Small intestine (tissue), 7 donors: ENCODE measurements around the gene RPS6KA2. TPM values are rescaled to one million over a fixed set of nuclear protein-coding genes. Genes with fewer than 3 reads are reported as not detected.

Experiments
- DNase-seq, 2 donors: peaks; one replicate each; pipeline versions ENCODE4 v3.0.0 to v3.0.0-alpha.2; 2013
- FAIRE-seq: peaks from 2 replicates; lab custom pipeline; 2012; peaks lifted over from hg19 to GRCh38; lab: Jason Lieb, UNC
- H3K27ac ChIP-seq, 3 donors: one replicate each; pipeline ENCODE4 v1.5.1; 2013; ENCODE audit warnings: low read length in 2 of 3, mild to moderate bottlenecking in 2 of 3, control low read depth in 1 of 3, inconsistent platforms in 1 of 3, low read depth in 1 of 3, moderate library complexity in 1 of 3
- H3K27me3 ChIP-seq, 3 donors: one replicate each; pipeline ENCODE4 v1.6.1; 2013; ENCODE audit warnings: low read length in 3 of 3, inconsistent platforms in 1 of 3; ENCODE audit not compliant: control insufficient read depth in 3 of 3, insufficient read depth in 3 of 3
- H3K36me3 ChIP-seq, 3 donors: one replicate each; pipeline ENCODE4 v1.6.1; 2013; ENCODE audit warnings: low read length in 3 of 3, inconsistent platforms in 1 of 3, low read depth in 1 of 3, mild to moderate bottlenecking in 1 of 3, moderate library complexity in 1 of 3; ENCODE audit not compliant: control insufficient read depth in 3 of 3, insufficient read depth in 2 of 3
- H3K4me1 ChIP-seq, 3 donors: one replicate each; pipeline ENCODE4 v1.6.1; 2013; ENCODE audit warnings: low read length in 2 of 3, inconsistent platforms in 1 of 3, low read depth in 1 of 3, mild to moderate bottlenecking in 1 of 3, moderate library complexity in 1 of 3; ENCODE audit not compliant: control insufficient read depth in 3 of 3, insufficient read depth in 2 of 3
- H3K4me3 ChIP-seq, 3 donors: one replicate each; pipeline ENCODE4 v1.5.1; 2013; ENCODE audit warnings: low read length in 3 of 3, control low read depth in 1 of 3, inconsistent platforms in 1 of 3, low read depth in 1 of 3, mild to moderate bottlenecking in 1 of 3, moderate library complexity in 1 of 3
- H3K9me3 ChIP-seq, 2 donors: one replicate each; pipeline ENCODE4 v1.6.1; 2013; ENCODE audit warnings: low read depth in 1 of 2, low read length in 1 of 2; ENCODE audit not compliant: control insufficient read depth in 2 of 2, insufficient read depth in 1 of 2
- WGBS, 3 donors: extraction: QIAGEN DNeasy Blood & Tissue Kit; methylation state at CpG; one replicate each; pipeline ENCODE4 v1.1.7; 2013; 5-methylcytosine and 5-hydroxymethylcytosine counted together
- polyA plus RNA-seq, 4 donors: library from polyadenylated mRNA; stranded (reverse) in 3 of 4; unstranded in 1 of 4; fragments of 200-250 nt in 3 of 4; fragments of 120-200 nt in 1 of 4; gene quantifications; one replicate each; pipeline versions ENCODE4 v1.2.1 to v1.2.3, GENCODE V29; 2013
- donor health status: healthy with polysubstance abuse.
- donor health status: control.
- donor health status: control.
- donor health status: Bipolar disorder and iron deficiency.
- donor health status: healthy.

The RPS6KA2 gene
- polyA plus RNA-seq, 4 donors, result 3.1 to 21.9 (median 7.3) TPM

GRCh38 chr6:166670894-166671293, 43.8 kb upstream of the RPS6KA2 start:
- H3K9me3 ChIP-seq, result peaks cover 0 to 7% of the 10 kb centered on the region in 2 donors
- no peak overlapping the region for H3K4me3 ChIP-seq
- FAIRE-seq, result no peak

GRCh38 chr6:166670013-166670412, 43.0 kb upstream of the RPS6KA2 start:
- FAIRE-seq, result no peak
- Histone ChIP-seq H3K4me1 (peaks cover 0 to 6% (median 0%) of the 10 kb centered on the region in 3 donors), H3K27ac (no peak overlapping the region), H3K4me3 (no peak overlapping the region), H3K36me3 (no peaks in the 10 kb centered on the region), H3K9me3 (peaks cover 0 to 7% of the 10 kb centered on the region in 2 donors), H3K27me3 (peaks cover 0 to 16% (median 3%) of the 10 kb centered on the region in 3 donors)
- 96 to 97% (median 96%) methylated on average over 9 of the region's 9 CpGs for WGBS, 3 donors
- no peak for DNase-seq

More at GRCh38 chr6:166670894-166671293, 43.8 kb upstream of the RPS6KA2 start:
- DNase-seq, result no peak
- H3K27me3 ChIP-seq, result peaks cover 0 to 14% (median 3%) of the 10 kb centered on the region in 3 donors
- peaks cover 0 to 6% (median 0%) of the 10 kb centered on the region in 3 donors for H3K4me1 ChIP-seq
- H3K36me3 ChIP-seq, result no peaks in the 10 kb centered on the region
- no peak overlapping the region for H3K27ac ChIP-seq
- 87 to 92% (median 88%) methylated on average over 5 of the region's 5 CpGs for whole genome bisulfite sequencing, 3 donors

DNA sequence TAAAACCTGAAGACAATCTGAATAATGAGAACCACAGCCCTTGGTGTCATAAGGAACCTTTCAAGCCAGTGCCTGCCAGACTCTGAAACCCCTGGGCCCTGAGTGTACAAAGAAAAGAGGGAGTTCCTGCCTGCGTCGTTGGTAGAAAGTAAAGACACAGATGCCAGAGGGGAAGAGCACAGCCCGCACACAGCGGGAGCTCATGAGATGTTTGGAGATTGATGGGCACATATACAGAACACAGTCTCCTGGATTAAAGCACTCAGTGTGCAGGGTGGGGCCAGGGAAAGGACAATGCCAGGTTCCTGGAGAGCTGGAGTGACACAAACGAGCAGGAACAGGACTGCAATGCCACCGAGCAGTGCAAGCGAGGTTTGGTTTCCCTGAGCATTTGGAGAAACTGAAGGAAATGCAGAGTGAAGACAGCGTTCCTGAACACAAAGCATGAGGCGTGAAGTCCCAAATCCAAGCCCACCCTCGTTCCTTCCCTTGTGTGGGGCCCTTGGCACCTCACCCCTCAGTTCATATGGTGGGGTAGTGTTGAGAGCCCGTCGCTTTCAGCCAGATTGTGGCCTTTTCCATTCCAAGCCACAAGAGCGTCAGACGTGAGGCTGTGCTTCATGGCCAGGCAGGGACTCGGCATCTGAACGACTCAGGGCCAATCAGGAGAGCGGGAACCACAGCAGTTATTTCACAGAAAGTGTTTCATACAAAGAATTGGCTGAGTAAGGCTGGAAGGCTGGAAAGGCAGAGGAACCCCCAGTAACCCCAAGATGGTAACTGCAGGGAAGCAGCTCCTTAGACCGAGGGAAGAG, 41.0 kb upstream of the RPS6KA2 start:
- H3K27ac ChIP-seq, result no peak overlapping the region
- no peaks in the 10 kb centered on the region for H3K36me3 ChIP-seq
- H3K4me1 ChIP-seq, result peaks cover 0 to 6% (median 0%) of the 10 kb centered on the region in 3 donors
- WGBS, 3 donors, result 77 to 82% (median 80%) methylated on average over 18 of the region's 18 CpGs
- FAIRE-seq (no peak), DNase-seq (no peak)
- H3K27me3 ChIP-seq, result peaks cover 0 to 13% (median 3%) of the 10 kb centered on the region in 3 donors
- peaks cover 0 to 7% of the 10 kb centered on the region in 2 donors for H3K9me3 ChIP-seq
- no peak overlapping the region for H3K4me3 ChIP-seq

DNA sequence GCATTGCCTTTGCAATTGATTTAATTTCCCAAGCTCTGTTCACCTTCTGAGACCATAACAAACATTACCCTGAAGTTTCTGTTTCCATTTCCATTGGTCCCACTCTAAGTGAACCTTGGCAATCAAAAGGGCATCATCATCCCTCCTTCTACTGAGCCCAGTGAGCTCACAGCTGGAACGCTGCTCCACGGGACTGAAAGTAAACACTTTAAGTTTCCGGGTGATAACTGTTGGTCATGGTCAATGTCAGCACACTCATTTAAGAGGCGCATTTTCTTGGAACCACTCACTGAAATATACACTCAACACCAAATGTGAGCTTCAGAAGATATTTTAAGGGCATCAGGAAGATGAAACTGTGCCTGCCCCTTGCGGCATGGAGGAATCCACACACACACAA, 37.1 kb upstream of the RPS6KA2 start:
- H3K4me1 ChIP-seq, result no peaks in the 10 kb centered on the region
- DNase-seq, result peak in 1 of 2 donors; percentile 24

DNA sequence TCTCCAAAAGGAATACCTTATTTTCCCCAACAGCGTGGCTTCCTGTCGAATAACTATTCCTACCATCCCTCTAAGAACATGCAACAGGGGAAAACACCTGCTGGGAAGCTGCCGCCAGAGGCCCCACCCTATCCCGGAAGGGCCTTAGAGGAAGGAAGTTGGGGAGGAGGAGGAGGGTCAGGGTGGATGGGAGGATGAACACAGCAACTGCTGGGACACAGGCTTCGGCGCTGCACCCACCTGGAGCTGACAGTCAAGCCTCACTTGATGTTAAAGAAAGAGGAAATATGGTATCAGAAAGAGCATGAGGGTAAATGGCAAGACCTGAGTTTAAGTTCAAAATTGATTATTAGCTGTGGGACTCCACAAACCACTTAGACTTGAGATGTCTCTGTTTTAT, 36.5 kb upstream of the RPS6KA2 start:
- no peak for DNase-seq
- Histone ChIP-seq H3K36me3 (no peaks in the 10 kb centered on the region), H3K4me1 (no peaks in the 10 kb centered on the region), H3K27me3 (peaks cover 0 to 4% (median 0%) of the 10 kb centered on the region in 3 donors), H3K9me3 (no peaks in the 10 kb centered on the region), H3K4me3 (no peak overlapping the region), H3K27ac (no peak overlapping the region)
- FAIRE-seq, result no peak
- 57 to 62% (median 61%) methylated on average over 6 of the region's 6 CpGs for WGBS, 3 donors

More for the DNA sequence above, 37.1 kb upstream of the RPS6KA2 start:
- H3K4me3 ChIP-seq, result no peak overlapping the region
- no peaks in the 10 kb centered on the region for H3K36me3 ChIP-seq
- H3K9me3 ChIP-seq, result no peaks in the 10 kb centered on the region
- H3K27ac ChIP-seq, result no peak overlapping the region
- H3K27me3 ChIP-seq, result peaks cover 0 to 4% (median 0%) of the 10 kb centered on the region in 3 donors
- no peak for FAIRE-seq
- WGBS, 3 donors, result 34 to 52% (median 47%) methylated on average over 5 of the region's 5 CpGs

GRCh38 chr6:166662690-166663089, 35.6 kb upstream of the RPS6KA2 start:
- no peak overlapping the region for H3K27ac ChIP-seq
- peaks cover 0 to 2% (median 0%) of the 10 kb centered on the region in 3 donors for H3K27me3 ChIP-seq
- FAIRE-seq (no peak), DNase-seq (no peak)
- no peak overlapping the region for H3K4me3 ChIP-seq
- WGBS, 3 donors, result 88 to 95% (median 89%) methylated on average over 11 of the region's 11 CpGs
- H3K9me3 ChIP-seq, result no peaks in the 10 kb centered on the region
- H3K4me1 ChIP-seq, result no peaks in the 10 kb centered on the region
- H3K36me3 ChIP-seq, result no peaks in the 10 kb centered on the region

- no peak for DNase-seq
- no peaks in the 10 kb centered on the region for H3K9me3 ChIP-seq
- FAIRE-seq, result peak; percentile 53
- H3K4me3 ChIP-seq, result no peak overlapping the region
- no peaks in the 10 kb centered on the region for H3K36me3 ChIP-seq
- WGBS, 3 donors, result 91 to 93% (median 93%) methylated on average over 12 of the region's 12 CpGs
- peaks cover 0 to 3% (median 0%) of the 10 kb centered on the region in 3 donors for H3K4me1 ChIP-seq
- no peak overlapping the region for H3K27ac ChIP-seq
- peaks cover 0 to 11% (median 0%) of the 10 kb centered on the region in 3 donors for H3K27me3 ChIP-seq
Measured at GRCh38 chr6:166661327-166662085, 34.5 kb upstream of the RPS6KA2 start.

DNA sequence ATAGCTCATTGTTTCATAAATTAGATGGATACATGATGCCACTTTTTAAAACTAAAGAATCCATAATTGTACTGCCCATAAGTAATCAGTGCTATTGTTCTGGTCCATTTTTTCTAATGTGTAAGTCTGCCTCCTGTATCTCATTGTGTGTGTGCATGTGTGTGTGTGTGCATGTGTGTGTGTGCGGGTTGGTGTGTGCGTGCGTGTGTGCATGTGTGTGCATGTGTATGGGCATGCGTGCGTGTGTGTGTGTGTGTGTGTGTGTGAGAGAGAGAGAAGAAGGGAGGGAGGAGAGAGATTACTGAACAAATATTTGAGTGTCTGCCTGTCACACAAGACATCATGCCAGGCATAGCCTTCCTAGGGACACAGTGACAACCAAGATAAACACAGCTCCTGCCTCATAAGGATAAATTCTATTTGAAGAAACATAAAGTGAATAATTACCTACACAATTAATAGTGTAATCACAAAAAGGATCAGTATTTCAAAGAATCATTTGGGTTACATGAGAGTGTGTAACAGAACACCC, 33.2 kb upstream of the RPS6KA2 start:
- DNase-seq (no peak), FAIRE-seq (no peak)
- Histone ChIP-seq H3K27ac (no peak overlapping the region), H3K4me1 (peaks cover 0 to 3% (median 0%) of the 10 kb centered on the region in 3 donors), H3K36me3 (no peaks in the 10 kb centered on the region), H3K9me3 (no peaks in the 10 kb centered on the region), H3K27me3 (peaks cover 0 to 18% (median 0%) of the 10 kb centered on the region in 3 donors), H3K4me3 (no peak overlapping the region)
- WGBS, 3 donors, result 73 to 89% (median 77%) methylated on average over 5 of the region's 5 CpGs
